Measurements from ENCODE around the gene FGA.

Gene FGA

DNA sequence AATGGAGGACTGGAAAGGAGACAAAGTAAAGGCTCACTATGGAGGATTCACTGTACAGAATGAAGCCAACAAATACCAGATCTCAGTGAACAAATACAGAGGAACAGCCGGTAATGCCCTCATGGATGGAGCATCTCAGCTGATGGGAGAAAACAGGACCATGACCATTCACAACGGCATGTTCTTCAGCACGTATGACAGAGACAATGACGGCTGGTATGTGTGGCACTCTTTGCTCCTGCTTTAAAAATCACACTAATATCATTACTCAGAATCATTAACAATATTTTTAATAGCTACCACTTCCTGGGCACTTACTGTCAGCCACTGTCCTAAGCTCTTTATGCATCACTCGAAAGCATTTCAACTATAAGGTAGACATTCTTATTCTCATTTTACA lies 21.0 kb downstream of the FGA start:
- Histone ChIP-seq H3K4me3 (ENCODE audit: low read length) (no peak overlapping the region), H3K36me3 (replicated peaks; ENCODE audit: low read depth, low read length) (no peaks in the 10 kb centered on the region), H3K79me2 (ENCODE audit: low read length) (no peaks in the 10 kb centered on the region), H3K27me3 (ENCODE audit: low read depth, low read length) (0 out of 2 replicates have a peak, but pooled peaks cover 7% of the 10 kb centered on the region), H3K27ac (ENCODE audit: low read length) (no peak overlapping the region), H3K4me1 (ENCODE audit: low read length) (peaks cover 7% of the 10 kb centered on the region), H2AFZ (ENCODE audit: low read depth, low read length) (no peak overlapping the region), H3K4me2 (ENCODE audit: low read length) (no peak overlapping the region), H3K9me3 (ENCODE audit: insufficient read depth, low read length) (no peaks in the 10 kb centered on the region), H4K20me1 (ENCODE audit: insufficient read depth, low read length) (no peaks in the 10 kb centered on the region), H3K9ac (ENCODE audit: low read length) (no peak overlapping the region)
- TF ChIP-seq, protein P1, sequence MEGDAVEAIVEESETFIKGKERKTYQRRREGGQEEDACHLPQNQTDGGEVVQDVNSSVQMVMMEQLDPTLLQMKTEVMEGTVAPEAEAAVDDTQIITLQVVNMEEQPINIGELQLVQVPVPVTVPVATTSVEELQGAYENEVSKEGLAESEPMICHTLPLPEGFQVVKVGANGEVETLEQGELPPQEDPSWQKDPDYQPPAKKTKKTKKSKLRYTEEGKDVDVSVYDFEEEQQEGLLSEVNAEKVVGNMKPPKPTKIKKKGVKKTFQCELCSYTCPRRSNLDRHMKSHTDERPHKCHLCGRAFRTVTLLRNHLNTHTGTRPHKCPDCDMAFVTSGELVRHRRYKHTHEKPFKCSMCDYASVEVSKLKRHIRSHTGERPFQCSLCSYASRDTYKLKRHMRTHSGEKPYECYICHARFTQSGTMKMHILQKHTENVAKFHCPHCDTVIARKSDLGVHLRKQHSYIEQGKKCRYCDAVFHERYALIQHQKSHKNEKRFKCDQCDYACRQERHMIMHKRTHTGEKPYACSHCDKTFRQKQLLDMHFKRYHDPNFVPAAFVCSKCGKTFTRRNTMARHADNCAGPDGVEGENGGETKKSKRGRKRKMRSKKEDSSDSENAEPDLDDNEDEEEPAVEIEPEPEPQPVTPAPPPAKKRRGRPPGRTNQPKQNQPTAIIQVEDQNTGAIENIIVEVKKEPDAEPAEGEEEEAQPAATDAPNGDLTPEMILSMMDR (IDR thresholded peaks at IDR 0.05; ENCODE audit: low read depth, low read length), result no peak
- no peak for TF ChIP-seq EZH2phosphoT487 (IDR thresholded peaks at IDR 0.05; ENCODE audit: low read depth)

DNA sequence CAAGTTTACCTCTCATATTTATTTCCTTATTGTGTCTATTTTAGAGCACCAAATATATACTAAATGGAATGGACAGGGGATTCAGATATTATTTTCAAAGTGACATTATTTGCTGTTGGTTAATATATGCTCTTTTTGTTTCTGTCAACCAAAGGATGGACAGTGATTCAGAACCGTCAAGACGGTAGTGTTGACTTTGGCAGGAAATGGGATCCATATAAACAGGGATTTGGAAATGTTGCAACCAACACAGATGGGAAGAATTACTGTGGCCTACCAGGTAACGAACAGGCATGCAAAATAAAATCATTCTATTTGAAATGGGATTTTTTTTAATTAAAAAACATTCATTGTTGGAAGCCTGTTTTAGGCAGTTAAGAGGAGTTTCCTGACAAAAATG lies 21.5 kb downstream of the FGA start:
- Histone ChIP-seq H3K27me3 (ENCODE audit: low read depth, low read length) (0 out of 2 replicates have a peak, but pooled peaks cover 7% of the 10 kb centered on the region), H3K36me3 (replicated peaks; ENCODE audit: low read depth, low read length) (no peaks in the 10 kb centered on the region), H4K20me1 (ENCODE audit: insufficient read depth, low read length) (no peaks in the 10 kb centered on the region), H3K9me3 (ENCODE audit: insufficient read depth, low read length) (no peaks in the 10 kb centered on the region), H3K4me1 (ENCODE audit: low read length) (peaks cover 7% of the 10 kb centered on the region), H3K27ac (ENCODE audit: low read length) (no peak overlapping the region), H3K9ac (ENCODE audit: low read length) (no peak overlapping the region), H2AFZ (ENCODE audit: low read depth, low read length) (no peak overlapping the region), H3K4me2 (ENCODE audit: low read length) (no peak overlapping the region), H3K79me2 (ENCODE audit: low read length) (no peaks in the 10 kb centered on the region), H3K4me3 (ENCODE audit: low read length) (no peak overlapping the region)
- TF ChIP-seq EZH2phosphoT487 (IDR thresholded peaks at IDR 0.05; ENCODE audit: low read depth), result no peak
- TF ChIP-seq, protein P1 (IDR thresholded peaks at IDR 0.05; ENCODE audit: low read depth, low read length), result no peak

DNA sequence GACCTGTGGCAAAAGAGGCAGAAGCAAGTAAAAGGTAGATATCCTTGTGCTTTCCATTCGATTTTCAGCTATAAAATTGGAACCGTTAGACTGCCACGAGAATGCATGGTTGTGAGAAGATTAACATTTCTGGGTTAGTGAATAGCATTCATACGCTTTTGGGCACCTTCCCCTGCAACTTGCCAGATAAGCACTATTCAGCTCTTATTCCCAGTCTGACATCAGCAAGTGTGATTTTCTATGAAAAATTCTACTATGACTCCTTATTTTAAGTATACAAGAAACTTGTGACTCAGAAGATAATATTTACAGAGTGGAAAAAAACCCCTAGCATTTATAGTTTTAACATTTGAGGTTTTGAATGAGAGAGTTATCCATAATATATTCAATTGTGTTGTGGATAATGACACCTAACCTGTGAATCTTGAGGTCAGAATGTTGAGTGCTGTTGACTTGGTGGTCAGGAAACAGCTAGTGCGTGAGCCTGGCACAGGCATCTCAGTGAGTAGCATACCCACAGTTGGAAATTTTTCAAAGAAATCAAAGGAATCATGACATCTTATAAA lies 23.8 kb downstream of the FGA start:
- H3K4me1 ChIP-seq (ENCODE audit: low read length), result no peaks in the 10 kb centered on the region
- H3K27ac ChIP-seq (ENCODE audit: low read length), result no peak overlapping the region
- no peak overlapping the region for H3K9ac ChIP-seq (ENCODE audit: low read length)
- H2AFZ ChIP-seq (ENCODE audit: low read depth, low read length), result no peak overlapping the region
- no peaks in the 10 kb centered on the region for H3K9me3 ChIP-seq (ENCODE audit: insufficient read depth, low read length)
- H3K4me2 ChIP-seq (ENCODE audit: low read length), result no peak overlapping the region
- no peak overlapping the region for H3K4me3 ChIP-seq (ENCODE audit: low read length)
- no peaks in the 10 kb centered on the region for H4K20me1 ChIP-seq (ENCODE audit: insufficient read depth, low read length)
- no peak for TF ChIP-seq EZH2phosphoT487 (IDR thresholded peaks at IDR 0.05; ENCODE audit: low read depth)
- TF ChIP-seq, protein P1 (IDR thresholded peaks at IDR 0.05; ENCODE audit: low read depth, low read length), result no peak
- no peaks in the 10 kb centered on the region for H3K36me3 ChIP-seq (replicated peaks; ENCODE audit: low read depth, low read length)
- no peaks in the 10 kb centered on the region for H3K27me3 ChIP-seq (ENCODE audit: low read depth, low read length)
- H3K79me2 ChIP-seq (ENCODE audit: low read length), result no peaks in the 10 kb centered on the region

DNA sequence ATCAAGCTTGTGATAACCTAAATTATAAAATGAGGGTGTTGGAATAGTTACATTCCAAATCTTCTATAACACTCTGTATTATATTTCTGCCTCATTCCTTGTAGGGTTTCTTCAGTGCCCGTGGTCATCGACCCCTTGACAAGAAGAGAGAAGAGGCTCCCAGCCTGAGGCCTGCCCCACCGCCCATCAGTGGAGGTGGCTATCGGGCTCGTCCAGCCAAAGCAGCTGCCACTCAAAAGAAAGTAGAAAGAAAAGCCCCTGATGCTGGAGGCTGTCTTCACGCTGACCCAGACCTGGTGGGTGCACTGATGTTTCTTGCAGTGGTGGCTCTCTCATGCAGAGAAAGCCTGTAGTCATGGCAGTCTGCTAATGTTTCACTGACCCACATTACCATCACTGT lies 24.8 kb downstream of the FGA start:
- no peaks in the 10 kb centered on the region for H3K27me3 ChIP-seq (ENCODE audit: low read depth, low read length)
- H3K27ac ChIP-seq (ENCODE audit: low read length), result no peak overlapping the region
- H3K4me1 ChIP-seq (ENCODE audit: low read length), result no peaks in the 10 kb centered on the region
- H3K36me3 ChIP-seq (replicated peaks; ENCODE audit: low read depth, low read length), result no peaks in the 10 kb centered on the region
- no peaks in the 10 kb centered on the region for H4K20me1 ChIP-seq (ENCODE audit: insufficient read depth, low read length)
- no peak overlapping the region for H3K4me3 ChIP-seq (ENCODE audit: low read length)
- no peak overlapping the region for H2AFZ ChIP-seq (ENCODE audit: low read depth, low read length)
- H3K79me2 ChIP-seq (ENCODE audit: low read length), result no peaks in the 10 kb centered on the region
- H3K9ac ChIP-seq (ENCODE audit: low read length), result no peak overlapping the region
- TF ChIP-seq, protein P1 (IDR thresholded peaks at IDR 0.05; ENCODE audit: low read depth, low read length), result no peak
- no peak for TF ChIP-seq EZH2phosphoT487 (IDR thresholded peaks at IDR 0.05; ENCODE audit: low read depth)
- no peak overlapping the region for H3K4me2 ChIP-seq (ENCODE audit: low read length)
- H3K9me3 ChIP-seq (ENCODE audit: insufficient read depth, low read length), result no peaks in the 10 kb centered on the region
